Measurements from ENCODE around the gene TUBGCP6. TPM values are rescaled to one million over a fixed set of nuclear protein-coding genes. Genes with fewer than 3 reads are reported as not detected.

The TUBGCP6 gene
- total and polyA plus RNA-seq, 10 of the 15 experiments (the other 5 are each of a cell fraction or from before 2014, with no cell fraction given) = 0.74 to 41.4 (median 19.4) TPM

GRCh38 chr22:50226063-50226874 lies 18.6 kb downstream of the TUBGCP6 start (continued):
- TF ChIP-seq NR2C2 (IDR thresholded peaks at IDR 0.05; ENCODE audit: borderline replicate concordance, control insufficient read depth, insufficient read length, low read depth) (no peak), SMAD5 (IDR thresholded peaks at IDR 0.05; ENCODE audit: low read depth) (no peak), PAX5 (IDR thresholded peaks at IDR 0.05; ENCODE audit: borderline replicate concordance, low read depth, low read length) (no peak), RAD51 (IDR thresholded peaks at IDR 0.05) (no peak), CEBPB (IDR thresholded peaks at IDR 0.05; ENCODE audit: borderline replicate concordance in 1 of 2, low read depth in 2 of 2, low read length in 2 of 2) (no peak), TBL1XR1 (IDR thresholded peaks at IDR 0.05; ENCODE audit: low read depth, low read length) (no peak), SREBF2 (IDR thresholded peaks at IDR 0.05; ENCODE audit: low read length) (no peak)

- FAIRE-seq = no peak
- Histone ChIP-seq H3K27me3 (replicated peaks in 1 of 2; ENCODE audit: control insufficient read depth in 2 of 2, insufficient read depth in 2 of 2, low read length in 1 of 2) (no peaks in the 10 kb centered on the region), H3K79me2 (ENCODE audit: control insufficient read depth, insufficient read depth, low read length) (no peaks in the 10 kb centered on the region), H3K4me2 (ENCODE audit: control insufficient read depth, insufficient read depth) (no peak overlapping the region), H3K36me3 (ENCODE audit: control insufficient read depth in 2 of 2, insufficient read depth in 2 of 2, low read length in 1 of 2) (peaks cover 9 to 34% of the 10 kb centered on the region in 2 experiments; a peak in 3 of 4 replicates), H3K4me3 (no peak overlapping the region), H3K9me3 (replicated peaks; ENCODE audit: control insufficient read depth, insufficient read depth, low read length) (no peaks in the 10 kb centered on the region), H3K9ac (ENCODE audit: control insufficient read depth, insufficient read depth, low read length) (no peak overlapping the region), H3K4me1 (ENCODE audit: control insufficient read depth, insufficient read depth, low read length) (no peaks in the 10 kb centered on the region), H3K27ac (ENCODE audit: control insufficient read depth, insufficient read depth) (no peak overlapping the region), H4K20me1 (ENCODE audit: control insufficient read depth, insufficient read depth) (no peaks in the 10 kb centered on the region), H2AFZ (ENCODE audit: control insufficient read depth, low read depth, low read length) (no peak overlapping the region)
- 94% methylated on average over 24 of the region's 24 CpGs for whole genome bisulfite sequencing (ENCODE audit: insufficient coverage, insufficient replicate concordance, low lambda C conversion rate, missing lambda C conversion rate)
- SMC1A ChIA-PET (ENCODE audit: uncharacterized antibody, unreplicated experiment) = no interaction called here
- CTCF ChIA-PET = no interaction called here
- POLR2A ChIA-PET = no interaction called here
- intact Hi-C loops (cut with micrococcal nuclease; ENCODE audit: unreplicated experiment) = no loop called here
- RAD21 ChIA-PET (ENCODE audit: unreplicated experiment) = no interaction called here
- no peak for TF ChIP-seq BMI1 (IDR thresholded peaks at IDR 0.05; ENCODE audit: borderline replicate concordance)
- TF ChIP-seq IRF3 (IDR thresholded peaks at IDR 0.05) = no peak
- no peak for DNase-seq (ENCODE audit: low read depth, low spot score)
- in situ Hi-C loops (cut with MboI) = no loop called here
- BruUV-seq (replicated peaks) = no TSS peak
- ATAC-seq = no peak
Observed at GRCh38 chr22:50225200-50225969, 19.4 kb downstream of the TUBGCP6 start.
